GM12874 (cell line): ENCODE results near the gene DENND6A.

Source experiments
- CTCF ChIP-seq: IDR thresholded peaks from 2 replicates; pipeline ENCODE4 v1.5.1; 2011; ENCODE audit warnings: low read depth, mild to moderate bottlenecking, control low read depth, low read length, moderate library complexity; ENCODE audit not compliant: insufficient read depth

Gene DENND6A

GRCh38 chr3:57637391-57637790 is 55.5 kb downstream of the DENND6A start:
- TF ChIP-seq CTCF = no peak

- no peak for TF ChIP-seq CTCF
These were observed 64.9 kb downstream of the DENND6A start for GRCh38 chr3:57627976-57628375.

- TF ChIP-seq CTCF = no peak
These were observed 68.1 kb downstream of the DENND6A start for GRCh38 chr3:57624801-57625200.

- TF ChIP-seq CTCF = no peak
These were observed 70.5 kb downstream of the DENND6A start for GRCh38 chr3:57622362-57622761.

- TF ChIP-seq CTCF = no peak
These were observed 75.1 kb downstream of the DENND6A start for GRCh38 chr3:57617739-57618138.

GRCh38 chr3:57616233-57616632 is 76.6 kb downstream of the DENND6A start:
- no peak for TF ChIP-seq CTCF

GRCh38 chr3:57605683-57606082 is 87.2 kb downstream of the DENND6A start:
- no peak for TF ChIP-seq CTCF

- TF ChIP-seq CTCF = no peak
These were observed 87.9 kb downstream of the DENND6A start for GRCh38 chr3:57604971-57605370.
